PC-3 (cell line): ENCODE results near the gene DTNBP1.

Experiments used
- EZH2phosphoT487 ChIP-seq: fragments of 300-600 bp; sonication (generic); IDR thresholded peaks from 2 replicates; pipeline ENCODE4 v1.6.1; 2018; ENCODE audit warnings: mild to moderate bottlenecking, antibody characterized with exemption, low read length, borderline replicate concordance
- TF ChIP-seq, protein P1 (sequence below): fragments of 300-600 bp; sonication (generic); conservative IDR thresholded peaks from 2 replicates; pipeline ENCODE4 v1.5.1; 2017; ENCODE audit warnings: antibody characterized with exemption, low read depth, mild to moderate bottlenecking, low read length

DNA sequence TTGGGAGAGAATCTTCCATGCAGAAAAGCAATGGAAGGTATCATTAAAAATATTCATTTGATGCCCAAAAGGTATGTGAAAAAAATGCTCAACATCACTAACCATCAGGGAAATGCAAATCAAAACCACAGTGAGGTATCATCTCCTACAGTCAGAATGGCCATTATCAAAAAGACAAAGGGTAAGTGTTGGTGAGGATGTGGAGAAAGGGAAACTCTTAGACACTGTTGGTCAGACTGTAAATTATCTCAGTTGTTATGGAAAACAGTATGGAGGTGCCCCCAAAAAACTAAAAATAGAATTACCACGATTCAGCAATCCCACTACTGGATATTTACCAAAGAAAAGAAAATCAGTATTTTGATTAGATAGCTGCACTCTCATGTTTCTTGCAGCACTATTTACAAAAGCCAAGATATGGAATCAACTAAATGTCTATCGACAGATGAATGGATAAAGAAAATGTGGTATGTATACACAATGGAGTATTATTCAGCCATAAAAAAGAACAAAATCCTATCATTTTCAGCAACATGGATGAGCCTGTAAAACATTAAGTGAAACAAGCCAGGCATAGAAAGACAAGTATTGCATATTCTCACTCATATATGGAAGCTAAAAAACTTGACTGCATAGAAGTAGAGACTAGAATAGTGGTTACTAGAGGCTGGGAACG, 84.0 kb downstream of the DTNBP1 start:
- TF ChIP-seq, protein P1, sequence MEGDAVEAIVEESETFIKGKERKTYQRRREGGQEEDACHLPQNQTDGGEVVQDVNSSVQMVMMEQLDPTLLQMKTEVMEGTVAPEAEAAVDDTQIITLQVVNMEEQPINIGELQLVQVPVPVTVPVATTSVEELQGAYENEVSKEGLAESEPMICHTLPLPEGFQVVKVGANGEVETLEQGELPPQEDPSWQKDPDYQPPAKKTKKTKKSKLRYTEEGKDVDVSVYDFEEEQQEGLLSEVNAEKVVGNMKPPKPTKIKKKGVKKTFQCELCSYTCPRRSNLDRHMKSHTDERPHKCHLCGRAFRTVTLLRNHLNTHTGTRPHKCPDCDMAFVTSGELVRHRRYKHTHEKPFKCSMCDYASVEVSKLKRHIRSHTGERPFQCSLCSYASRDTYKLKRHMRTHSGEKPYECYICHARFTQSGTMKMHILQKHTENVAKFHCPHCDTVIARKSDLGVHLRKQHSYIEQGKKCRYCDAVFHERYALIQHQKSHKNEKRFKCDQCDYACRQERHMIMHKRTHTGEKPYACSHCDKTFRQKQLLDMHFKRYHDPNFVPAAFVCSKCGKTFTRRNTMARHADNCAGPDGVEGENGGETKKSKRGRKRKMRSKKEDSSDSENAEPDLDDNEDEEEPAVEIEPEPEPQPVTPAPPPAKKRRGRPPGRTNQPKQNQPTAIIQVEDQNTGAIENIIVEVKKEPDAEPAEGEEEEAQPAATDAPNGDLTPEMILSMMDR = no peak
- TF ChIP-seq EZH2phosphoT487 = no peak
